Stimulated activated CD4-positive, alpha-beta T cell treated with anti-CD3 and anti-CD28 coated beads, Interleukin-4, amount 100 ng/mL, for 48 hours (primary cell): ENCODE results near the gene ALDH3A1.

Experiments
- DNase-seq, 2 donors: peaks; one replicate each; pipeline ENCODE4 v3.0.0-alpha.2; 2020; ENCODE audit warnings: low read depth in 2 of 2

The ALDH3A1 gene

DNA sequence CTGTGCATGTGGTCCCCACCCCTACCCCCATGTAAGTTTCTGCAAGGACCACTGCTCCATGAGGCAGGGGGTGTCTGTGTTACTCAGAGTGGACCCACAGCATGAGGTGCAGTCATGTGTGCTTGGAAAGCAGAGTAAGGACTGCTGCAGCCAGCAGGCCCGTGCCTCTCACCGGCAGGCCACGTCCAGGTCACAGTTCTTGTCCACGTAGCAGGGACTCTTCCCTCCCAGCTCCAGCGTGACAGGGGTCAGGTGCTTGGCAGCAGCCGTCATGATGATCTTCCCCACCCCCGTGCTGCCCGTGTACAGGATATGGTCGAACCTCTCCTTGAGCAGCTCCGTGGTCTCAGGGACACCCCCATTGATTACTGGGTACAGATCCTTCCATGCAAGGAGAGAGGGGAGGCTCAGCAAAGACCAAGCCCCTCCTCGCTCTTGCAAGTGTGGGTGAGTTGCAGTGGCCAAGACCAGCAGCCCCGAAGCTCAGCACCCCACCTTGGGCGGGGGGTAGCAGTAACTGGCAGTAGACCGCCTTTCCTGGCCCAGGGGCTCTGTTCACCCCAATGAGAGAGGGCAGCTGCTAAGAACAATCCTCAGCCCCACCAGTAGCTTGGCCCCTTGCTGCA lies 6.2 kb downstream of the ALDH3A1 start:
- DNase-seq: no peak

- no peak for DNase-seq
These were observed 7.2 kb downstream of the ALDH3A1 start for GRCh38 chr17:19740933-19741332.

DNA sequence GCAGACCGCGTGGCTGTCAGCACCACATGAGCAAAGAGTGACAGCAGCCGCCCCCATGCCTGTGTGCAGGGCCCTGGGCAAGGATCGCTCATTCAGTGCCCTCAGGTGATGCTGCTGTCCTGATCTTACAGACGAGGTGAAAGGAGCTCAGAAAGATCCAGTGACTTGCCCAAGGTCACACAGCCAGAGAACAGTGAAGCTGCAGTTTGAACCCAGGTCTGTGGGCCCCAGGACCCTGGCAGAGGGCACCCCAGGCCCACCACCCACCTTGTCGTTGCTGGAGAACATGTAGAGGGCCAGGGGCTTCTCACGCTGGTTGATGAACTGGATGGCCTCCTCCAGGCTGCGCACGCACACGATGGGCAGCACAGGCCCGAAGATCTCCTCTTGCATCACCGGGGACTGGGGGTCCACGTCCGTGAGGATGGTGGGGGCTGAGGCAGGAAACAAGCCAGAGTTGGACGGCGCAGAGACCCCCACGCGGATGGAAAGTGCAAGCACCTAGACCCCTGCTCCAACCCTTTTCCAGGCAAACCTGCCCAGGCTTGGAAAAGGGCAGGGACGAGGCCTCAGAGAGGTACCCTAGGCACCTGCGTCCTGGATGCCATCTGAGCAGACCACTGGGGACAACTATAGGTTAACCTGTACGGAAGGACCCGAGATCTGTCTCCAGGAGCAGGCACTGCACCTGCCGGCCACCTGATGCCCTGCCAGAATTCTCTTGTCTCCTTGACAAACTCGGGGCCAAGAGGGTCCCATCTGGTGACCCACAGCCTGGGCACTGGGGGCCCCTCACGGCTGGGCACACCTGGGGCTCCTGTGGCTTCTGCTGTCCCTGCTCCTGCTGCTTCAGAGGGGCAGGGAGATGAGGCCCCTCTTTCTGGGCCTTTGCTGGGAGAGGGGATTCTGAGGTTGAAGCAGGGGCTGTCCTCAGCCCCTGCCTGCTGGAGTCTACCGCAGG lies 8.6 kb downstream of the ALDH3A1 start:
- no peak for DNase-seq

- DNase-seq: no peak
These were observed 9.3 kb downstream of the ALDH3A1 start for GRCh38 chr17:19738757-19739156.

GRCh38 chr17:19738073-19738449 lies 10.0 kb downstream of the ALDH3A1 start:
- DNase-seq: no peak

DNA sequence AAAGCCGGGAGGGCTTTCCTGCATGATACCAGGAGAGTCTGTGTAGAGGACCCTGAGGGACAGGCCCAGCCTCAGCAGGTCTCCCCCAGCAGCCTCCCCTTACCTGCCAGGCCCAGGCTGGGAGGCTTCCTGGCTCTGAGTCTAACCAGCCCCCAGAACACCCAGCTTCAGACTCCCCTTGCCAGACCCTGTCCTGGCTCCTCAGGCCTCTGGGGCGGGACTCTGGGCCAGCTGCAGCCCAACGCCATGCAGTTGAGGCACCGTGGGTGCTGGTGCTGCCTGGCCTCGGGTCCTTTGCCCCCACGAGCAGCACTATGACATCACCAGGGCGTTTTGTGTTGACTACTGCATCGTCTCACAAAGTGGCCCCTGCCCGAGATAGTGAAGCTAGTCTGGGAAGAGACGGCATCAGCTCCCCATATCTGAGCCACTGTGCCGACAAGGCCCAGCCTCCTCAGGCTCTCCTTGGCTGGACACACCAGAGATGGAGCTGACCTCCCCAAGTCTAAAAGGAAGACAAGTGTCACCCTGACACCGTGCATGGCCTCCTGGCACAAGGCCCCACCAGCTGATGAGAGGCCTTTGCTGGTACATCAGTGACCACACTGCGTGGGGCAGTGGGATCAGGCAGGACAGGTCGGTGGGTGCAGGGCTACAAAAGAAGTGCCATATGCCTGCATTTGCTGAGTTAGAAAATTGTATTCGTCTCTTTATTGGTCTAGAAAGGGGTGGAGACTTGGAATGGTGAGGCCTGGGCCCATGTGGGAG lies 10.6 kb downstream of the ALDH3A1 start:
- DNase-seq: no peak

DNA sequence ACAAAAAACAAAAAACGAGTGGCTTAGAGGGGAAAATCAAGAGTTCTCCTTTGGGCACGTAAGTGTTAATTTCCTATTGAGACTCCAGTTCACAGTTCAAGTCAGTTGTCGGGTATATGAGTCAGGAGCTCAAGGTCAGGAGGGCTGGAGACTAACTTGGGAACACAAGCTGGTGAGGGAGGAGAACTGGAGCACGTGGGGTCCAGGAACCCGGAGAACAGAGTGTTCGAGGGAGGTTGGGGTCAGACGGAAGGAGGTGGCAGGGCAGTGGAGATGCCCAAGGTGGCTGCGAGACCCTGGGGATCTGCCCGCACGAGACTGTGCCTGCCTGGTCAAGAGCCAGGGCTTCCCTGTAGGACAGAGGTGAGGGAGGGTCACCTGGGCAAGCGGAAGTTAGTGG lies 12.0 kb downstream of the ALDH3A1 start:
- DNase-seq: no peak

DNA sequence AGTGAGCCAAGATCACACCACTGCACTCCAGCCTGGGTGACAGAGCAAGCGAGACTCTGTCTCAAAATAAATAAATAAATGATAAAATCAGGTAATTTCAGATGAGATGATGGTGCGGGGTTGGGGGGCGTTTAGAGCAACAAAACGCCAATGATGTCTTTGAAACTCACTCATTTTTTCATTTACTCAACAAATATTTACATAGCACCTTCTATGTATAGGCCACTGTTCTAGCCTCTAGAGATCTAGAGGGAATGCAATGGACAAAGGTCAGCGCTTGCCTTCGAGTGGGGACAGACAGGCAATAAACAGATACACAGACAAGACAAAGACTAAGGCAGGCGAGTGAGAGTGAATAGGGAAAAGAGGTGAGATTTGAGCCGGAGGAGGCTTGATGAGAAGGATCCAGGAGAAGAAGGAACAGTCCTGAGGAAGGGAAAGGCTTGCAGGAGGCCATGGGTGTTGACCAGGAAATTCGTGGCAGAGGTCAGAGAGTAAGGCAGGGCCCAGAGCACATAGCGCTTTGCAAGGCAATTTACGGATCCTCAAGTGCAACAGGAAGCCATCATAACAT lies 14.1 kb downstream of the ALDH3A1 start:
- no peak for DNase-seq

DNA sequence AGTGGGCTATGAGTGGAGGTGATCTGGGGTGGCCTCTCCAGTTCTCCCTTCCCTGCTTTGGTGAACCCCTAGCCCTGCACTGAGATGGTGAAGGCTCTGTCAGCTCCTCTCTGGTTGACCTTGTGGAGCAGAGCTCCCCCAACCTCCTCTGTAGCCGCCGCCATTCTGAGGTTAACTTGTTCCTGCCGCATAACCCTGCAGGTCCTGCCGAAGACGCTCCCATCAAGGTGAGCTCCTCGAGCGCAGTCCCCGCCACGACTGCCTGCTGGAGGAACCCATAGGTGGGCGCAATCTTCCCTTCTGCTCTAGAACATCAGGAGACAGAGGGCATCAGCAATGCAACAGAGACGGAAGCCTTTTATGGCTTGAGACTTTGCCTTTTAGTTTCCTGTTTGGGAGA lies 16.5 kb downstream of the ALDH3A1 start:
- DNase-seq: no peak

- no peak for DNase-seq
These were observed 17.3 kb downstream of the ALDH3A1 start for GRCh38 chr17:19730843-19731242.

DNA sequence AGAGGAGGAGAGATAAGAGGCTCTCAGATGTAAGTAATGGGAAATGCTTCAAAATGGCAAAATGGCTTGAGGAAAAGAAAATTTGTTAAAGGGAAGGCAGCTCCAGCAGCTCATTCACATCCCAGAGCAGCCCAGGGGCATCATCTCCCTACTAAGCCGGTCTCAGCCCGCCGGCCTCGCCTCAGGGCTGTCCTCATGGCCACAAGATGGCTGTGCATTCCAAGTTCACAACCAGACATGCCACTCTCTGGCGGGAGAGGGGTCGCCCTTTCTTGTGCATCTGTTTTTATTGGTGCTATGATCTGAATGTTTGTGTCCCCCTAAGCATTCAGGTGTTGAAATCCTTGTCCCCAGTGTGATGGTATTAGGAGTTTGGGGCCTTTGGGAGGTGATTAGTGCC lies 18.2 kb downstream of the ALDH3A1 start:
- no peak for DNase-seq

GRCh38 chr17:19728084-19728495 lies 20.0 kb downstream of the ALDH3A1 start:
- DNase-seq: no peak

DNA sequence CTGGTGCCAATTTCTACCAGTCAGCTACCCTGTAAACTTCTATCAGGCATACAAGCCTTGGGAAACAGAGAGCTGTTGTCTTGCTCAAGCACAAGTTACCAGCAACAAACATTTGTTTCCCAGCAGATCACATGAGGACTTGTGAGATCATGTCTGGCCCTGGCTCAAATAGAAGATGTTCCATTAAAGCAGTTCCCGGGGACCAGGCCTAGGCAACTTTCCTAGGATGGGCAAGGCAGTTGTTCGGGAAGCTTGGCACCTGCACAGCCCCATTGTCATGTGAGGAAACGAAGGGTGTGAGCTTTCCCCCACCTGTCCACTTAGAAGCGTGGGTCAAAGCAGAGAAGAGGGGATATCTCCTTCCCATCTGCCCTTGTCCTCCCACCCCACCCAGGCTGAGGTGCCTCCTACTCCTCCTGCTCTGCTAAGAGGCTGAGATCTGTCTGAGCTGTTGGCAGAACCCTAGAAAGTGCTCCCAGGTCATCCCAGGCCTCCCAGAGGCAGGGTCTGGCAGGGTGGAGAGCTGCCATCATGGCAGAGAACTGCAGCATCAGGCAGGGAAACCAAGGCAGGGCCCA lies 20.5 kb downstream of the ALDH3A1 start:
- no peak for DNase-seq

GRCh38 chr17:19726631-19727376 lies 21.3 kb downstream of the ALDH3A1 start:
- no peak for DNase-seq

DNA sequence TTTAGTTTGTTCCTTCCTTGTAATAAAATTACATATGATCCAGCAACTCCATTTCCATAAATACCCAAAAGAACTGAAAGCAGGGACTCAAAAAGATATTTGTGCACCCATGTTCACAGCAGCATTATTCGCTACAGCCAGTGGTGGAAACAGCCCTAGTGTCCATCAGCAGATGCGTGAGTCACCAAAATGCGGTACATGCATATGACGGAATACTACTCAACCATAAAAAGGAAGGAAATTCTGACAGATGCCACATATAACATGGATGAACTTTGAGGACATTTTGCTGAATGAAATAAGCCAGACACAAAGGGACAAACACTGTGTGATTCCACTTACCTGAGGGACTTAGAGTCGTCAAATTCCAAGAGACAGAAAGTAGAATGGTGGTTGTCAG lies 22.6 kb downstream of the ALDH3A1 start:
- DNase-seq: no peak

GRCh38 chr17:19724501-19725420 lies 23.3 kb downstream of the ALDH3A1 start:
- peak; percentile 36 to 42 for DNase-seq

- DNase-seq: no peak
These were observed 24.1 kb downstream of the ALDH3A1 start for GRCh38 chr17:19723964-19724363.

DNA sequence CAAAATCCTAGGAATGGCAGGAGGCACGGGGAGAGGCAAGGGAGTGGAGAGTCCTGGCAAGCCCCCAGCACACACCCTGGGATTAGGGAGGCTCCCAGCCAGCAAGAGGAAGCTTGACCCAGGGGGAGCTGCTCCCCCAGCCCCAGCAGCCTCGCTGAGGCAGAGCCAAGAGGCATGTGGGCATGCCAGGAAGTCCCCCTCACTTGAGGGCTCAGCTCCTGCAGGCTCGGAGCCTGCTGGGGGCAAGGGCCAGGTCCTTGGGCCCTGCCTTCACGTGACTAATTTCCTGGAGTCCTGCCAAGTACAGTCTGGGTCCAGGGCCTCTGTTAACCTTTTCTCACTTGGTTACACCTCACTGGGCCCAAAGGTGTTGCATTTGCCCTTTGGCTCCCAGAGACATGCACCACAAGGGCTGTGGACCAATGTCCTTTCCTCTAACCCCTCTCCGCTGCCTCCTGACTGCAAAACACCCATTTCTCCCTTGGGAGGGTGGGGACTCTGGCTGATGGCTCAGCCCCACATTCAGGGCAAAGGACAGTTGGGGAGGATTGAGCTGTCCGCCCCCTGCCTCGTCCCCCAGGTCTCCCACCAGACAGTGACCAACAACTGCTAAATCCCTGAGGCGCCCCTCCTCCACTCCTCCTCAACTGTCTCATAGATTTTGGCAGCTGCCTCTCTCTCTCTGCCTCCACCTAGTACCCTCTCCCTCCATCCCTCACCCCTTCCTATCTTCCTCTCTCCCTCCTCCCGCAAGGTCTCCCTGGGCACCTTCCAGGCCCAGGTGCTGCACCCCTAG lies 27.3 kb downstream of the ALDH3A1 start:
- no peak for DNase-seq

DNA sequence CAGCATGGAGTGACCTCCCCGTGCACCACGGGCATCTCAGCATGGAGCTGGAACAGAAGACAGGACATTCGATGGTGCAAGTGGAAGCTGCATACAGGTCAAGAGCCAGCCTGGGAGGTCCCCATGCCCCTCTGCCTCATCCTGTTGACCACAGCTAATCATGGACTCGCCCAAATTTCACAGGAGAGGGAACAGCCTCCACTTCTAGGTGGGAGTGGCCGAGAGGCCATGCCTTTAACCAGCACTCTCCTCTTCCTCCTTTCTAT lies 28.0 kb downstream of the ALDH3A1 start:
- no peak for DNase-seq
